ENCODE data around the gene FECH.

Gene FECH

DNA sequence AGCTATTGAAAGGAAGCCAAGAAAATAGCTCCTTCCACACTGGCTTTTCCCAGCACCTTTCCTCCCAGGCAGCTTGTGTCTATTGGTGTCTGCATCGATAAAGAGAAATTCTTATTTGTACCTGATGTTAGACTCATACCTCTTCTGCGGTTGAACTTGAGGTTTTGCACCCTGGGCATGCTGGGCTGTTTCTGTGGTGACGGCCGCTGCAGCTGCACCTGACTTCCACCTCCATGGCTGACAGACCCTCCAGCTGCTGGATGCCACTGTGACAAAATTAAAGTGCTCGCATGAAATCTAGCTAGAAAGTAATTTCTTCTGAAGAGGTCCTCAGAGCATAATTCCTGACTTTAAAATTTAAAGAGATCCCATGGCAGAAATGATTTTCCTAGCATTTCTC lies 6.6 kb downstream of the FECH start:
- DNase-seq = no peak

DNA sequence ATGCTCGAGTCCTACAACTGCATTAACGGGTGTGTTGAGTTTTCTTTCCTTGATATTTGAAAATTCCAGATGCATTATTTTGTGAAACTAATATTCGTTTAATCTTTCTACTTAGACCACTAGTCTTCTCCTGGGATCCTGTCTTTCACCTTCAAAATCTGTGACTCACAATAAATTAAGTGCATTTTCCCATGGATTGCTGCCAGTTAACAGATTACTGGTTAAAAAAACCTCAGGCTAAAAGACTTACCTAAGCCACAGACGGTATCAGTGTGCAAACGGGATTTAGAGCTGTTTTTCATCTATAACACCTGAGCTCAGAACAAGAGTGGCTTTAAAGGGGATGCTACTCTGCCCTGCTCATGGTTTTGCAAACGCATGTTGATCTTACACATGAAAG lies 10.2 kb downstream of the FECH start:
- DNase-seq = no peak

DNA sequence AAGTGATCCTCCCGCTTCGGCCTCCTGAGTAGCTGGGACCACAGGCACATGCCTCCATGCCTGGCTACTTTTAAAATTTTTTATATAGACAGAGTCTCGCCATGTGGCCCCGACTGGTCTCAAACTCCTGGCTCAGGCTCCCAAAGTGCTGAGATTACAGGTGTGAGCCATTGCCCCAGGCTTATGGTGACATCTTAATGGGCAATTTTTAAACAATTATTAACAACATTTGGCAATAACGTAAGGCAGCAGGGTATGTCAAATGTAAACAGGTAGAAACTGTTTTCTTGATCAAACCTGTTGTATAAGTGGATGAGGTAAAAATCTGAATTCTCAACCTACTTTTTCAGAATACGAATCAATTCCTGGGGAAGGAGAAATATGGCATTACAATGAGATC lies 11.0 kb downstream of the FECH start:
- no peak for DNase-seq

DNA sequence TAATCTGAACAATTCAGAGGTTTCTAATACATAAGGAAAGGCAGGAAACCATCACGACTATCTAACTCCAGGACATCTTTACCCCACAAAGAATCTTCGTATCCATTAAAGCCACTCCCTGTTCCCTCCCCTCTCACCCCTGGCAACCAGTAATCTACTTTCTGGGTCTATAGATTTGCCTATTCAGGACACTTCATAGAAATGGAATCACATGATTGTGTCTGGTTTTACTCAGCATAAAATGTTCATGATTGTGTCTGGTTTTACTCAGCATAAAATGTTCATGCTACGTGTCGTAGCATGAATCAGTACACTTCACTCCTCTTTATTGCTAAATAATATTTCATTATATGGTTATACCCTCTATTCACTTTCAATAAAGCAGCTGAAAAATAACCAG lies 11.6 kb downstream of the FECH start:
- DNase-seq = no peak

DNA sequence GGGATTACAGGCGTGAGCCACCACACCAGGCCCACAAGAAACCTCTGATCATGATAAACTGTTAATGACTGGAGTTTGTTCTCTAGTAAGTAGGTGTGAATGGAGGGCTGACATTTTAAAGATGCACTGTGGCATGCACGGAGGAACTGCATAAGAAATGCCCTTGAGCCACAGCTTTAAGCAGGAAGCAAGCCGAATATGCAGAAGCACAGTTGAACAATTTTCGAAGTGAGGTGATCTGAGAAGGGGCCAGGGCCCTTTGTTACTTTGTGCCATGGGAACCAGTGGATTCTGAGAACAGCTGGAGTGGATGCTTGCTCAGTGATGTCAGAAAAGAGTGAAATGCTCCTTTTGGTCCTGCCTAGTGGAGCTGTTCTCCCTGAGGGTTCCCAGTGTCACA lies 16.3 kb downstream of the FECH start:
- no peak for DNase-seq

DNA sequence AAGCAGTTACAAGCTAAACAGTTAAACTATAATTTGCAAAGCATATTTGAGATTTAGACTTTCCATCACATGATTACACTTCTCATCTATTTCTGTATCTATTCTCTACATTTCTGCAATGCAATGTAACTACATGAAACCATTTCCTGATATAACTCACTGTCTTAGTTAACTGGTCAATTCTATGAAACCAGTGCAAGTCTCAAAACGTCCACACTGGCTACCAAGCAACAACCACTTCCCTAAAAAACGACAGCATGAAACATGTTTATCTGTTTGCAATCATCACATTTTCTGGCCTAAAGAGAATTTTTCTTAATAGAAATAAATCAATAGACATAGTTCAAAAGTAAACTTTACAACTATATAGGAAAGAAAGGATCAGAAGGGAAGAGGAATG lies 17.4 kb downstream of the FECH start:
- no peak for DNase-seq

DNA sequence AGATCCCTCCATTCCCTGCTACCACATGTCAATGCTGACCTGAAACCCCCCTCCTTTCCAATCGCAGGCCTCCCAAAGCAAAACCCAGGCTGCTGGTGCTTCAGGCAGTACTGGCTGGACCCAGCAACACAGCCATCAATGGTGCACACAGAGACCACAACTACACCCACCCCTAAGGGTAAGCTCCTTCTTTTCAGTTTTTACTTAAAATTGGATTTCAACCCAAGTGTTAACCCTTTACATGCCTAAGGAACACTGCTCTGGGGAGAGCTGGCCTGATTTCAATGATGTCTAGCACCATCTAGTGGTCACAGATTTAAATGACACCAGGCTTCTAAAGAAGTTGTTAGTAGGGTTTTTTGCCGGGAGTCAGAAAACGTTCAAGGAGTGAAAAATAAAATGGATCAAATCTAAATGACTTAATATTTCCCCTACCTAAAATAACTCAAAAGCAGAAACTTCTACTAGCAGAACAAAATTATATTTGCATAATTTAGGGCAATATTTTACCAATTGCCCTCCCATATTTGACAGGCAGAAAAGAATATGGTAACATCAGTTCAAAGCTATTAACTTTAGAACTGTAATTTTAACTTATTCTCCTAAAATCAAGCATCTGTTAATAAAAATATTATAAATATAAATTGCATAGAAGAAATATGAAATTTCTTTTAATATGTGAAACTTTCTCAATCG lies 24.6 kb downstream of the FECH start:
- peak in 1 of 2 donors; percentile 58 for DNase-seq

DNA sequence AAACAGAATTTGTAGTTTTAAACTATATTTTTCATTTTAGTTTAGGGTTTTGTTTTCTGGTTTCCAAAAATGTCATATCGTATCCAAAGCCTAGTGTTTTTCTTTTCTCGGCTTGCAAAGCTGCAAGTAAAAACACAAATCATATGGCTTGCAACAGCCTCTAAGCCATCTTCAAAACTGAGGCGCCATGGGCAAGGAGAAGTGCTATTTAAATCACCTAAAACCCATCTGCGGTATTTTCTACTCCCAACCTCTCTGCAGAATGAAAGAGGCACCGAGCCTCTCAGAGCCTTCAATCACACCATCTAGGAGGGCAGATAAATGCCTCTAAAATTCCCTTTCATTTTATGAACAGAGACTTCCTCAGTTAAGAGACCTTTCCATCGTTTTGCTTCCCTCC lies 25.2 kb downstream of the FECH start:
- DNase-seq = no peak

DNA sequence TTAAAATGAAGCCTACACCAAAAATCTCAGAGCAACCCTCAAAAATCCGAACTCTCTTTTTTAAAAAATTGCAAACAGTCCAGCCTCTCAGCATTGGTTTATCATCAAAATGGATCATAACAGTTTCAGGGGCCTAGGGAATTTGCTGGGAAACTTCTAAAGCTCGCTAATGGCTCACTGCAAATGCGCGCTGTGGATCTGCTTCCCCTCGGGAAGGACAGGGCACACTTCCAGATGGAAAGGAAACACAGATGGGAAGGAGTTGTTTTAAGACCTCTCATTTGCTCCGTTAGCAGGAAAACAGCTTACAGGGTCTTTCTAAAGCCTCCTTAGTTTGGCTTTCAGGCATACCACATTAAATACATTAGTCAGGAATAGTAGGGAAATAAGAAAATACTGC lies 27.2 kb downstream of the FECH start:
- no peak for DNase-seq

DNA sequence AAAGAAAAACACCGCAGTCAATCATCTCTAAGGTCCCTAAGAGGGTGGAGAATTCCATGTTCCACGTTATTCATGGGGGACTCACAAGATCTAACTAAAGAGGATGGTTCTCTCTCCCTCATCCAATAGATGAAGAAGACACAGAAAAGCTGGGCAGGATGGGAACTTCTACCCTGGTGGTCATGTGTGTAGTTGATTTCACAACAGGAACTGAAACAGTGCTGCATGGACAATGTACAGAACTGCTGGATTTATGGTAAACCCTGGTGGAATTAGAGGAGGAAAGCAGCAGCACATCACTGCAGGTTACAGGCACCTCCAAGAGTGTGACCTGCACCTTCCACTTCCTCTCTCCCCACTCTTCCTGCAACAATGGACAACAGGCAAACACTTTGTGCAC lies 31.4 kb downstream of the FECH start:
- DNase-seq = no peak

DNA sequence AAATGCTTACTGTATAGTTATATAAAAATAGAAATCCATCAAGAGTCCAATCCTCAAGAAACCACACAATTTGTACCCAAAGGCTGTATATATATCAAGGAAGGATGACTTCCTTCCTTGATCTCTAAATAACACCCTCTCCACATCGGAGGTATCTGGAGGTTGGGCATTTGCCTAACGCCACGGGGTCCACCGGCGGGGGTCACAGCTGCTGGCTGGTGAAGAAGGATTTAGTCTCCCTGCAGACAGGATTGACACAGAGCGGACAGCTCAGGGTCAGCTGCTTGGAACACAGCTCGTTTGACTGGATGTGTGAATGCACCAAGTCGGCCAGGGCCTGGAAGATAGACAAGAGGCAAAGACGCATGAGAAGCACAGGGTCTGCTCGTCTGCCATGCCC lies 36.0 kb downstream of the FECH start:
- DNase-seq = no peak

DNA sequence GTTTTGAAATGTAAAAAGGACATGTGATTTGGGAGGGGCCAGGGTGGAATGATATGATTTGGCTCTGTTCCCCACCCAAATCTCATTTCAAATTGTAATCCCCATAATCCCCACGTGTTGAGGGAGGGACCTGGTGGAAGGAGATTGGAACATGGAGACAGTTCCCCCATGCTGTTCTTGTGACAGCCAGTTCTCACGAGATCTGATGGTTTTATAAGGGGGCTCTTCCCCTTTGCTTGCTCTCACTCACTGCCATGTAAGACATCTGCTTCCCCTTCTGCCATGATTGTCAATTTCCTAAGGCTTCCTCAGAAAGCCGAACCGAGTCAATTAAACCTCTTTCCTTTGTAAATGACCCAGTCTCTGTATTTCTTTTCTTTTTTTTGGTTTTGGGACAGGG lies 39.2 kb downstream of the FECH start:
- no peak for DNase-seq

DNA sequence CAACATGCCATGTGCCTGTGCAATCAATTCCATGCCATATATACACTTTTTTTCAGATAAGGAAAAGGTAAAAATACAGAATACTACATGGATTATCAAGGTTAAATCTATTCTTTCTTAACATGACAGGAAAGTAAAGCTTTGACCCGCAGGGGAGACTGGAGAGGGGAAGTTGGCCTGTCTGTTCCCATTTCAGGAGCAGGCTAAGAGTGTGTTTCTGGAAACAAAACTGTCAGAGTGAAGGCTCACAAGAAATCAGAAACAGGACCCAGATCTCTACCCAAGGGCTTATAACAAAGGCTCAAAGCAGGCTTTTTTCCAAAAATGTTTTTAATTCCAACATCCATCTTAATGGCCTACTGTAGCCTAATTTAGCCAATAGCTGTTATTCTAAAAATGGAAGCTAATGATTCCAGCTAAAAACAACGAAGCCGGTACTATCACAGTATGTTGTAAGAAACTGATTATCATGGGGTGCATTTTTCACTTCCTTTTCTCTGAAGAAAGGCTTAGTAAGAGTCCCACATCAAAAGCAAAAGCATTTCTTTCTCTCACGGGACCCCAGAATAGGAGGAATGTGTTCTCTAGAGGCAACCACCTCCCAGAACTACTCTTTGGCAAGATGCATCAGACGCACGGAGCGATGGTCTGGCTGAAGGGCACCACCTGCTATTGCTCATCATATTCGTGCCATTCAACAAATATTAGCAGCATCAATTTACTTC lies 41.4 kb downstream of the FECH start:
- DNase-seq = no peak

DNA sequence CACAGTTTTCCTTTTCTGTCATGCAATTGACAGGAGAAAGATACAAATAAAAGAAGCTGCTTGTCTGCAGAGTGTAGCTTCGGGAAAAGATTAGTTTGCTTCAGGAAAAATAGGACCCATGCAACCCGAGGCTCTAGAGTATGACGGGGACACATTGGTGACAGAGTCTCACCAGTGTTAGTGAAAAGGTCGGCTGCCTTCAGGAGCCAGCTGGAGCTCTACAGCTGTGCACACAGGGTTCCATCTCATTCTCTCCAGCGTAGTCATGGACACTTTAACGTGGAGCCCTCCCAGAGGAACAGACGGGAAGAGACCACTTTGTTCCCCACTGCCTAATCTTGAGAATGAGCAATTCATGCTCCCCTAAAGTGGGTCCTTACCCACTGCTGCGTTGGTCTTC lies 42.9 kb downstream of the FECH start:
- DNase-seq = no peak

DNA sequence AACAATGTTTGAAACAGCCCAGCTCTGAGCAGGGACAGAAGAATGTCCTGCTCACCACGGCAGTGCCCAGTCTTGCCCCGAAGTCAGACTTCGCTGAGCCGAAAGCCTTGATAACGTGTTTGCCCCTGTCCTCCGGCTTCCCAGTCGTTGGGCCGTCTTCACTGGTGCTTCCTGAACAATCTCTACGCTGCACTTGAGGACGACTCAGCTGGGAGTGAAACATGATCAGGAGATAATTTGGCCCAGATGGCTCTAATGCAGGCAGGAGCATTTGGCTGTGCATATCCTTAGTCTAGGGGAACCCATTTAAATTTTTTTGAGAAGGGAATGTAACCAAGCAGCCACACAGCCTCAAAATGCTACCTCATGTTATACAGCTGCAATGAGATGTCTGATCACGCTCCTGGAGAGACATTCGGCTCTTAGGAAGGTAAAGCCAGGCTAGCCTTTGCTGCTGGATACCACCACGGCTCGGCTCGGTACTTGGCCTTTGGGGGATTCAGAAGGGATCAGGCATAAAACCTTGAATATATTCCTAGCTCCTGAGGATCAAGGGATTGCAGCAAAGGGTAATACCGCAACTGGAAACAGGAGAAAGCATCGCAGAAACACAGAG lies 43.6 kb downstream of the FECH start:
- DNase-seq = no peak

DNA sequence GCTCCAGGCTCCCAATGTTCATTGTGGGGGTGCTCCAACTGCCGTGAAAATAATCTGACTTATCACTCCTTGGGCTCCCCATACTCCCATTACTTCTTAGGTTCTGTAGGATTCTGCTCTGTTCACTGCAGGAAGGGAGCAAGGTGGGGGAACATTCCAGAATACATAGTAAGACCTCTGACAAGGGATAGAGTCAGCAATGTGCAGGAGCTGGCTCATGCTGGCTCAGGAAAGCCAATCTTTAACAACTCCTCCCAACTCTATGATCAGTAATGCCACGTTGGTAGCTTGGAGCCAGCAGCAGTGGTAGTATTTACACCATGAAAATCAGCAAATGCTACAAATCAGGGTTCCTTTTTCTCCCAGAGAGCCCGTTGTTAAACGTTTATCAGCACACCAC lies 44.4 kb downstream of the FECH start:
- no peak for DNase-seq

DNA sequence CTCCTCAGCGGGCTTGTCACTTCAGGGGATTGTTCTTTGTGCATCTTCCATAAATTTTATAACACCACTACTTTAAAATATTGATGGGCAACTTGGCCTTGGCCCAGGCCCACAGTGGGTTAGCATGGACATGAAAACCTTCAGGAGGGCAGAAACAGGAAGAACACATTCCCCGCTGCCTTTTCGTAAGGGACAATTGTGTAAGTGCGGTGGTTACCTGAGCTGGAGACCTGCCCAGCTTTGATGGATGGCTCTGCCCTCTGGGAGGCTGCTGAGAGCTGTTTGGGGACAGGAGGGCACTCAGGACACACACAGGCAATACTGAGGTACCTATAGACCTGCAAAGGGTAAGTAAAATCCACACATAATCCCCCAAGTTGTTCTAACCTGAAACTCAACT lies 46.8 kb downstream of the FECH start:
- no peak for DNase-seq

DNA sequence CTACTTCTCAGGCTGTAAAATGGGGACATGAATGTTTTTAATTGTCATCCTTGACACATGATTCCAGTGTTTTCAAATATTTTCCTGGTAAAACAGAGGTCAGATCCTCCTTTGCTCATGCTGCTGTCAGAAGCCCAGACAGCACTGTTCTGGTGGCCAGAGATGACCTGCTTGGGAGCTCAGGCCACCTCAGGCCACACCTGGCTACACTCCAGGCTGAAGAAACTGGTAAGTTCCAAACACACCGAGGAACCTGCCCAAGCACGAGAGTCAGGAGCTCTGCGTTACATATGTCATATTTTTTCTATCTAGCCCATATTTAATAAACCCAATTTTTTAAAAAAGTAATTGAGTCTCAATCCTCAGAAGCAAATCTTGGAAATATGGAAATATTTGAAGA lies 47.9 kb downstream of the FECH start:
- no peak for DNase-seq

DNA sequence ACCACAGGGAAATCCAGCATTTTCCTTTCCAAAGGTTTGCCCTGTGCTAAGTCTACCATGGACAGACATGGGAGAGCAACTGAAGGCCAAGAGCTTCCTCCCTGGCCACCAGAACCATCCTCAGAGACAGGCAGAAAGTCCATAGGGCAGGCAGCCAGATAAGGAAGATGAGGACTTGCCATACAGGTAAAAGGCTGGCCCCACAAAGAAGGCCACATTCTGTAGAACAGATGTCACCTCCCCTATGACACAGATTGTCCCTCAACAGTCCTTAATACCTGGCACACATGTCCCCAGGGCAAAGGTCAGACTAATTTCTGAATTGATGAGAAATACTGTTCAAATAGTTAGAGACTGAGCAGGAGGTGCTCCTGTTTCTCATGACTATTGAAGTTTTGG lies 52.0 kb downstream of the FECH start:
- DNase-seq = no peak

DNA sequence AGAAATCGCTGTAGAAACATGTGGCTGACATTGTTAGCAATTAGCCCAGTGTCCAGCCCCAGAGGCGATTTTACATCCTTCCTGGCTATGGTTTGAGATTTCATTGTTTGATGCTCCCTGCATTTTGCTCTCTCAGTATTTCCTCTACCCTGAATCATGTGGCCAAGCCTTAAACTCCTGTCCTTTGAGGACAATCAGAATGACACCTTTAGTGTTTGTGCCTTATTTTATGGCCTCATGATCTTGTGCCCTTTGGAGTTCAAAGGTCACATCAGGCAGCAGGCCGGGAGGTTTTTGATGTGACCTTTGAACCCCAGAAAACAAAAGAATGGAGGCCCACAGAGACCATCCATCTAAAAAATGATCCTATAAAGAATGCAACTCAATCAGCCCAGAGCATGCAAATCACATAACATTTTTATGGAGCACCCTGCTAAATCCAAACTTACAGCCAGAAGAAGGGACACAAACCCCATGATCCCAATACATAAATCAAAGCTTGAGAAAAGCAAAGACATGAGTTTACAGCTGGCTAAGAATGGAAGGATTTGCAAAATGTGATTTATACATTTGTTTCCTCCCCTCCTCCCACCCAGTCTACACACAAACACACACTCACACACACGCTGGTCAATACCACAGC lies 52.5 kb downstream of the FECH start:
- no peak for DNase-seq

DNA sequence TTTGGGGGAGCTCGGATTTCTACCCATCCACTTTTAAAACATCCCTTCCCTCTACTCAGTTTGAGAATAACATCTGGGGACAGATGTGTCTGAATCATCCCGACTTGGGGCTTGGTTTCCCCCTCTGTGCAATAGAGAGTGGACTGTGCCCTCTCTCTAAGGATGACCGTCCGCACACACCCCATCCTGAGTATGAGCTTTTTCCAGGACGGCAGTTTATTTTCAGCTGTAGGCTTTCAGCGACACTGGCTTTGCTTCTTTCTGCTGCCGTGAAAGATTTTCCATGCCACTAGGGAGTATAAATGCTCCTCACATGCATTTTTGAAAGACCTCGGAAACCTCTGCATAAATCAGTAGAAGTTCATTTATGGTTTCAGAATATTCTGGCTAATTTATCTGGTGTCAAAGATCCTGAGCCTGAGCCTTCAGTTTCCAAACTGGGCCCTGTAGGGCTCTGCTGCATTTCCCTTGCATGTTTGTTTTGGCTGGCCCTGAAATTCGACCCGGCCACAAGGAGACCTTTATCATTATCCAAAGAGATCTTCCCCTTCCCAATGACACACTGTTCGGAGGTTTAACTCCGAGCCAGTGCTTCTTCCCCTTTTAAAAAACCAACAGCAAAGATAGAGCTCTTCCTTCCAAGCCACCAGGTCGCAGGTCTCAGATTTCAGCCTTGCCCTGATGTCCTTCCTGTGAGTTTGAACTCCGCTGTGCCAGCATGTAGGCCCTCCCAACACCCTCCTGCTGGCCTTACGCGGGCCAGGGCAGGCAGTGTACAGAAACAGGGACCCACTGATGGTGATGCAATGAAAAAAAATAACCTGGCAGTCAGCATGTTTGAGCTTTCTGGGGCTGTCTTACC lies 53.3 kb downstream of the FECH start:
- no peak for DNase-seq

DNA sequence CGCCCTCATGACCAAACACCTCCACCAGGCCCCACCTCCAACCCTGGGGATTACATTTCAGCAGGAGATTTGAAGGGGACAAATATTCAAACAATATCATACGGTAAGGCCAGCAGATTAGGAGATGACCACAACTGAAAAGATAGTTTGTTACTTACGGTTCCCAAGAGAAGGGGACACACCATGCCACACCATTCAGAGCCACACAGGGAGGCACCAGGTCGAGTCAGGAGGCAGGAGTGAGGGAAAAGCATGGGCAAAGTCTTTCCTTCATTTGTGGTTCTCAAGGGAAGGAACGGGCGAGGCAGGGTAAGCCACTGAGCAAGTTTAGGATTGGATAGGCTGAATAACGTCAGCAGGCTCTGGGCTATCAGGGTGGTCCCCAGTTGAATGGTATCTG lies 57.4 kb downstream of the FECH start:
- no peak for DNase-seq
